KMS-11 (cell line): Measurements from ENCODE around the gene TRIM69.

Experiments
- H2AFZ ChIP-seq: fragments of 200-600 bp; sonication (generic); 2 replicates; pipeline ENCODE4 v1.6.1; 2016; ENCODE audit warnings: antibody characterized with exemption, mixed run types, low read depth
- H3K27ac ChIP-seq: fragments of 200-600 bp; sonication (generic); 2 replicates; pipeline ENCODE4 v1.6.1; 2016; ENCODE audit warnings: mild to moderate bottlenecking, mixed run types
- H3K27me3 ChIP-seq: fragments of 200-600 bp; sonication (generic); 2 replicates; pipeline ENCODE4 v1.6.1; 2017; ENCODE audit warnings: mild to moderate bottlenecking, low read depth, mixed run types, moderate library complexity; ENCODE audit not compliant: insufficient read depth
- H3K36me3 ChIP-seq: fragments of 200-600 bp; sonication (generic); 2 replicates; pipeline ENCODE4 v1.6.1; 2017; ENCODE audit warnings: mild to moderate bottlenecking, mixed run types; ENCODE audit not compliant: insufficient read depth
- H3K4me1 ChIP-seq: fragments of 200-600 bp; sonication (generic); 2 replicates; pipeline ENCODE4 v1.6.1; 2016; ENCODE audit warnings: mild to moderate bottlenecking, low read depth, mixed run types; ENCODE audit not compliant: poor library complexity, severe bottlenecking
- H3K4me2 ChIP-seq: fragments of 200-600 bp; sonication (generic); 2 replicates; pipeline ENCODE4 v1.7.0; 2016; ENCODE audit warnings: mild to moderate bottlenecking, mixed run types
- H3K4me3 ChIP-seq: fragments of 200-600 bp; sonication (generic); IDR thresholded peaks from 2 replicates; pipeline ENCODE4 v1.6.1; 2017; ENCODE audit warnings: low read depth, low read length, mixed read lengths; ENCODE audit not compliant: insufficient read depth
- H3K79me2 ChIP-seq: fragments of 200-600 bp; sonication (generic); 2 replicates; pipeline ENCODE4 v1.6.1; 2016; ENCODE audit warnings: low read depth, mixed run types; ENCODE audit not compliant: insufficient read depth
- H3K9ac ChIP-seq: fragments of 200-600 bp; sonication (generic); 2 replicates; pipeline ENCODE4 v1.6.1; 2016; ENCODE audit warnings: mild to moderate bottlenecking, mixed run types
- H4K20me1 ChIP-seq: fragments of 200-600 bp; sonication (generic); 2 replicates; pipeline ENCODE4 v1.6.1; 2016; ENCODE audit warnings: mild to moderate bottlenecking, mixed run types; ENCODE audit not compliant: insufficient read depth
- CTCF ChIP-seq: fragments of 200-600 bp; sonication (generic); conservative IDR thresholded peaks from 2 replicates; pipeline ENCODE4 v1.6.1; 2017; ENCODE audit warnings: low read depth, mild to moderate bottlenecking, antibody characterized with exemption, low read length, moderate library complexity, mixed read lengths

TRIM69 gene

GRCh38 chr15:44801364-44801763, 65.0 kb downstream of the TRIM69 start:
- no peaks in the 10 kb centered on the region for H3K4me1 ChIP-seq
- H3K4me2 ChIP-seq: no peak overlapping the region
- H3K4me3 ChIP-seq: no peak overlapping the region
- no peaks in the 10 kb centered on the region for H3K79me2 ChIP-seq
- no peak overlapping the region for H3K27ac ChIP-seq
- no peaks in the 10 kb centered on the region for H3K36me3 ChIP-seq
- H2AFZ ChIP-seq: no peak overlapping the region
- TF ChIP-seq CTCF: no peak
- H4K20me1 ChIP-seq: no peaks in the 10 kb centered on the region
- H3K9ac ChIP-seq: no peak overlapping the region
- H3K27me3 ChIP-seq: no peaks in the 10 kb centered on the region

GRCh38 chr15:44801797-44802196, 65.5 kb downstream of the TRIM69 start:
- H3K4me3 ChIP-seq: no peak overlapping the region
- H3K9ac ChIP-seq: no peak overlapping the region
- H3K27me3 ChIP-seq: no peaks in the 10 kb centered on the region
- H2AFZ ChIP-seq: no peak overlapping the region
- H3K36me3 ChIP-seq: no peaks in the 10 kb centered on the region
- H3K79me2 ChIP-seq: no peaks in the 10 kb centered on the region
- H3K27ac ChIP-seq: no peak overlapping the region
- no peak overlapping the region for H3K4me2 ChIP-seq
- H3K4me1 ChIP-seq: no peaks in the 10 kb centered on the region
- no peaks in the 10 kb centered on the region for H4K20me1 ChIP-seq
- TF ChIP-seq CTCF: no peak

GRCh38 chr15:44802336-44802735, 66.0 kb downstream of the TRIM69 start:
- no peak for TF ChIP-seq CTCF

GRCh38 chr15:44804298-44805046, 68.1 kb downstream of the TRIM69 start:
- TF ChIP-seq CTCF: no peak
- Histone ChIP-seq H3K27ac (no peak overlapping the region), H3K4me3 (no peak overlapping the region), H2AFZ (no peak overlapping the region), H3K4me2 (no peak overlapping the region), H3K4me1 (no peaks in the 10 kb centered on the region), H3K9ac (no peak overlapping the region), H3K27me3 (no peaks in the 10 kb centered on the region), H3K79me2 (no peaks in the 10 kb centered on the region), H4K20me1 (no peaks in the 10 kb centered on the region), H3K36me3 (no peaks in the 10 kb centered on the region)

More at GRCh38 chr15:44802336-44802735, 66.0 kb downstream of the TRIM69 start:
- H3K9ac ChIP-seq: no peak overlapping the region
- no peak overlapping the region for H2AFZ ChIP-seq
- no peak overlapping the region for H3K27ac ChIP-seq
- H4K20me1 ChIP-seq: no peaks in the 10 kb centered on the region
- no peaks in the 10 kb centered on the region for H3K79me2 ChIP-seq
- no peaks in the 10 kb centered on the region for H3K36me3 ChIP-seq
- H3K27me3 ChIP-seq: no peaks in the 10 kb centered on the region
- no peak overlapping the region for H3K4me3 ChIP-seq
- no peak overlapping the region for H3K4me2 ChIP-seq
- no peaks in the 10 kb centered on the region for H3K4me1 ChIP-seq
